ENCODE data around the gene TP53BP2. TPM values are rescaled to one million over a fixed set of nuclear protein-coding genes. Genes with fewer than 3 reads are reported as not detected.
A peak's percentile ranks its signal among the peaks of the same experiment; 100 is the strongest.

The TP53BP2 gene
- polyA plus RNA-seq, 1 experiment = 48.1 TPM

DNA sequence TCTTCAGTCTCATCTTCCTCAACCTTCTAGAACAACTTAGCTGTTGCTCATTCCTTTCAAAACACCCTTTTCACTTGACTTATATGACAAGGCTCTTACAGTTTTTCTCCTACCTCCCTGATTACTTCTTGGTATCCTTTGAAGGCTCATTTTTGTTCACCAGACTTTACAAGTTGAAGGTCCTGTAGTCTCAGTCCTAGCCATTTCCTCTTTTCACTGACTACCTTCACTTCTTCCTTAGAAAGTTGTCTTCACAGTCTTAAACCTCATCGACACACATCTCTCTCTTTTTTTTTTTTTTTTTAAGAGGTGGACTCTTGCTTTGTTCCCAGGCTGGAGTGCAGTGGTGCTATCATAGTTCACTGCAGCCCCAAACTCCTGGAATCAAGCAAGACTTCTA lies 6.6 kb upstream of the TP53BP2 start:
- DNase-seq (ENCODE audit: low read depth, low spot score) = no peak
- ChIA-PET POLR2A (no interaction called here), CTCF (interaction anchor here (1.2 to 1.7 kb wide), 2 partner anchors 33 to 48 kb away, joined by 4 read pairs; no protein-coding TSS in a partner anchor)
- TF ChIP-seq CTCF (IDR thresholded peaks at IDR 0.05; ENCODE audit: low read depth, low read length) = no peak
- H3K4me3 ChIP-seq (ENCODE audit: low read depth, low read length) = no peak overlapping the region
- H3K27me3 ChIP-seq (ENCODE audit: control insufficient read depth, insufficient read depth, low read length) = no peaks in the 10 kb centered on the region
- H3K27ac ChIP-seq (ENCODE audit: low read depth, low read length) = no peak overlapping the region
- H3K9me3 ChIP-seq (ENCODE audit: control insufficient read depth, insufficient read depth, low read length) = no peaks in the 10 kb centered on the region; the same call in 1 of the 2 replicates

DNA sequence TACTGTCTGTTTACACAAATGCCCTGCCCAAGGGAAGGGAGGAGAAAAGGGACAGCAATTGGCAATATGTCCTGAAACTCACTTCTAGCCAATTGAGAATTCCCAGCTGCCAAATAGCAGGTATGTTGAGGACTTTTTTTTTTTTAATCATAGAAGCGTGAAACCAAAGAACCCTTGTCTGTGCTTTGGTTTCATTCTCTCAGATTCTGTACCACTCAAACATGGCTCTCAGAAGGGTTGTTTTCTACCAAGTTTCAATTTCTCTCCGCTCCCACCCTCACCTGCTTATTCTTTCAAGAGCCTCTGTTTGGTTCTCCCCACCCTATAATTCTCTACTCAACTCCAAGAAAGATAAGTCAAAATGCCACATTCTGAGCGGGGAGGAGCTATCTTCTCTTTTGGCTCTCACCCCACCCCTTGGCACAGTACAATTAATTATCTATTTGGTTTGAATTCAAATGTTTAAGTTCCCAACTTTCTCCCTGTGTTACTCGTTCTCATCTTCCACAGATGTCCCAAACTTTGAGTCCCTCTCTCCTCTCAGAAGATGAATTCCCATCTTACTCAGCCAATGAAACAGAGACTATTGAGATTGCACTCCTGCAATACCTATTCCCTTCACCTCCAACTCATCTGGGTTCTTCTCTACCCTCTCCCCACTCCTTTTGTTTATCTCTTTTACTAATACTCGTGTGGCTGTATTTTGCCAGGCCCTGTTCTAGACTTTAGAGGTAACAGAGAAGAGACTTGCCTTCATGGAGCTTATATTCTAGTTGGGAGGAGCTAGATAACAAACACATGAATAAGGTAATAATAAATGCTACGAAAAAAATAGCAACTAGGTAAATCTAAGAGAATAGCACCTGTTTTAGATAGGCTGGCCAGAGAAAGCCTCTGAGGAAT lies 3.9 kb upstream of the TP53BP2 start:
- no peak for TF ChIP-seq CTCF (IDR thresholded peaks at IDR 0.05; ENCODE audit: low read depth, low read length)
- CTCF ChIA-PET = interaction anchor here (0.6 to 1.0 kb wide), 2 partner anchors 38 to 101 kb away, joined by 4 read pairs; no protein-coding TSS in a partner anchor

DNA sequence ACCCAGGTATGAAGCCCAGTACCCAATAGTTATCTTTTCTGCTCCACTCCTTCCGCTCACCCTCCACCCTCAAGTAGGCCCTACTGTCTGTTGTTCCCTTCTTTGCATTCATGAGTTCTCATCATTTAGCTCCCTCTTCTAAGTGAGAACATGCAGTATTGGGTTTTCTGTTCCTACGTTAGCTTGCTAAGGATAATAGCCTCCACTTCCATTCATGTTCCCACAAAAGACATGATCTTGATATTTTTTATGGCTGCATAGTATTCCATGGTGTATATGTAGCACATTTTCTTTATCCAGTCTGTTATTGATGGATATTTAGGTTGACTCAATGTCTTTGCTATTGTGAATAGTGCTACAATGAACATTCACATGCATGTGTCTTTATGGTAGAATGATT lies 2.8 kb upstream of the TP53BP2 start:
- no peak for TF ChIP-seq CTCF (IDR thresholded peaks at IDR 0.05; ENCODE audit: low read depth, low read length)
- no peak overlapping the region for H3K27ac ChIP-seq (ENCODE audit: low read depth, low read length)
- DNase-seq (ENCODE audit: low read depth, low spot score) = no peak
- no peaks in the 10 kb centered on the region for H3K27me3 ChIP-seq (ENCODE audit: control insufficient read depth, insufficient read depth, low read length)
- CTCF ChIA-PET = no interaction called here
- H3K4me3 ChIP-seq (ENCODE audit: low read depth, low read length) = no peak overlapping the region
- POLR2A ChIA-PET = no interaction called here
- H3K9me3 ChIP-seq (ENCODE audit: control insufficient read depth, insufficient read depth, low read length) = no peaks in the 10 kb centered on the region; the same call in 1 of the 2 replicates

More for the DNA sequence above, 3.9 kb upstream of the TP53BP2 start:
- no peak for DNase-seq (ENCODE audit: low read depth, low spot score)
- Histone ChIP-seq H3K9me3 (ENCODE audit: control insufficient read depth, insufficient read depth, low read length) (no peaks in the 10 kb centered on the region; the same call in 1 of the 2 replicates), H3K27ac (ENCODE audit: low read depth, low read length) (peak overlapping the region; percentile 11), H3K27me3 (ENCODE audit: control insufficient read depth, insufficient read depth, low read length) (no peaks in the 10 kb centered on the region), H3K4me3 (ENCODE audit: low read depth, low read length) (no peak overlapping the region)
- POLR2A ChIA-PET = no interaction called here

DNA sequence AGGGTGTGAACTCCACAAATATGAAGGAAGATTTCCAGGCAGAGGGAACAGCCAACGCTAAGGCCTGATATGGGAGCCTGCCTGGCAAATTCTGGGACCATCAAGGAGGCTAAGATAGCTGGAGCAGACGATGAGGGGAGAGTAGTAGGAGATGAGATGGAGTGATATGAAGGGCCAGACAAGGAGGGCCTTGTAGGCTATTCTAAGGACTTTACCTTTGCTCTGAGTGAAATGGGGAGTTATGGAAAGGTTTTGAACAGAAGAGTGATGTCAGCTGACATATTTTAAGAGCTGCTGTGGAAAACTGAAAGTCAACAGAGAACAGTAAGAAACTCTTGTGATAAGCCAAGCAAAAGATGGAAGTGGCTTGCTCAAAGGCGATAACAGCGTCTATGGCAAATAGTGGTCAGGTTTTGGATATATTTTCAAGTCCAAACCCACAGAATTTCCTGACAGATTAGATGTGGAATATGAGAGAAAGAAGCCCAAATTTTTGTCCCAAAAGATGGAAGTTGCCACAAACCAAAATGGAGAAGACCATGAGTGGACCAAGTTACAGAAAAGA lies 2.1 kb upstream of the TP53BP2 start:
- ChIA-PET POLR2A (no interaction called here), CTCF (no interaction called here)
- H3K4me3 ChIP-seq (ENCODE audit: low read depth, low read length) = no peak overlapping the region

More for the DNA sequence above, 2.1 kb upstream of the TP53BP2 start:
- Histone ChIP-seq H3K27ac (ENCODE audit: low read depth, low read length) (no peak overlapping the region), H3K27me3 (ENCODE audit: control insufficient read depth, insufficient read depth, low read length) (no peaks in the 10 kb centered on the region), H3K9me3 (ENCODE audit: control insufficient read depth, insufficient read depth, low read length) (no peaks in the 10 kb centered on the region; the same call in 1 of the 2 replicates)
- DNase-seq (ENCODE audit: low read depth, low spot score) = no peak
- no peak for TF ChIP-seq CTCF (IDR thresholded peaks at IDR 0.05; ENCODE audit: low read depth, low read length)
